ENCODE data around the gene GTF2F2.

The GTF2F2 gene

GRCh38 chr13:45122941-45123340, 2.6 kb downstream of the GTF2F2 start:
- no peak for DNase-seq (ENCODE audit: low read depth, low spot score)

- DNase-seq (ENCODE audit: low read depth, low spot score): no peak
Observed at GRCh38 chr13:45132369-45133064, 12.2 kb downstream of the GTF2F2 start.

DNA sequence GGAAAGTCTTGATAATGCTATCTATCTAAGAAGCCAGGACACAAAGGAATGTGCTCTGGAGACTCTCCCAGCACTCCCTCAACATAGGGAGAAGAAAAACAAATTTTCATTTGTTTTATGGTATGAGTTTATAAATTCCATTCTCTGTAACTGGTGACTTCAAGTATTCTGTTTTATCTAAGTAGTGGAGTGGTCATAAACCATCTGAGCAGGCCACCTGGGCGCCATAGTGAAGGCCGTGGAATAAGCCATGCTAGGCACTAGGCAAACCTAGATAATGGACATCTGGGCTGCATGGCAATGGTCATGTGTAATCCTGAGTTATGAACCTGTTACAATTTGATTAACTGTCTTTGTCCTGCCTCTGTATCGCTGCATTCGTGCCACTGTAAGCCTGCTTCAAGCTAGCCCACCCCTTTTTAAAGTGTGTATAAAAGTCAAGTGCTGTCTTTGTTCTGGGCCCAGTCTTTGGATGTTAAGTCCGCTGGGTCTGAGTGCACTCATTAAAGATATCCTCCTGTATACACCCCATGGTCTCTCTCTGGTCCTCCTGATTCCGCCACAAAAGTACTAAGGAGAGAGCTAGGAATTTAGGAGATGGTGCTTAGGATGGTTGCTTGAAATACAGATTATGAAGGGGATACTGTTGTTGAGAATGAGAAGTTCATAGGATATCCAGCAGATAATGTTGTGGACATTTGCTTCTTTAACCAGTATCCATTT, 13.2 kb downstream of the GTF2F2 start:
- DNase-seq (ENCODE audit: low read depth, low spot score): no peak

- no peak for DNase-seq (ENCODE audit: low read depth, low spot score)
Observed at GRCh38 chr13:45136741-45137504, 16.6 kb downstream of the GTF2F2 start.

DNA sequence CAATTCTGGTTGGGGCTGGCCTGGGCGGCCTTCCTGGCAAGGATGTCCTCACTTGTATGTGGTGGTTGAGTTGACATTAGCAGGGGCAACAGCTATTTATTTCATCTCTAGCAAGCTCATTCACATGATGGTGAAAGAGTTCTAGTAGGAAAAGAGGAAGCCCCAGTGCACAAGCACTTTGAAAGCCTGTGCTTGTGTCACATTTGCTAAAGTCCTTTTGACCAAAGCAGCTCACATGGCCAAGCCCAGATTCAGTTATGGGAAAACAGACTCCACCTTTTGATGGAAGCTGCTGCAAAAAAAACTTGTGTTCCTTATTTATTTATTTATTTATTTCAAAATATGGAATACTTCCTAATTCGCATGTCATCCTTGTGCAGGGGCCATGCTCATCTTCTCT, 17.2 kb downstream of the GTF2F2 start:
- no peak for DNase-seq (ENCODE audit: low read depth, low spot score)

DNA sequence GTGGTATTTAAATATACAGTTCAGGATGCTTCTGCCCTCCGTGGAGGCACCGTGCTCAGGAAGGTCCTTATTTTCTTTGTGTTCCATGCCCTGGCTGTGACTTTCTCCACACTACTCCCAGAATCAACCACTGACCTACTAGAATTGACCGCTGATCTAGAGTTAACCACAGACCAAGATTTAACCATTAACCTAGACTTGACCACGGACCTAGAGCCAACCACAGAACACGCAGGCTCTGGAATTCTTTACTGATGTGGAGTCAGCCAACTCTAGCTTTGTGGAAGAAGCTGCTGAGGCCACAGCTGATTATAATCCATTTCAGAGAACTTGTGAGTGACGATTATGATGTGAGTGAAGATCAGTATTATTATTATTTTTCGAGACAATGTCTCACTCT, 18.0 kb downstream of the GTF2F2 start:
- DNase-seq (ENCODE audit: low read depth, low spot score): no peak

DNA sequence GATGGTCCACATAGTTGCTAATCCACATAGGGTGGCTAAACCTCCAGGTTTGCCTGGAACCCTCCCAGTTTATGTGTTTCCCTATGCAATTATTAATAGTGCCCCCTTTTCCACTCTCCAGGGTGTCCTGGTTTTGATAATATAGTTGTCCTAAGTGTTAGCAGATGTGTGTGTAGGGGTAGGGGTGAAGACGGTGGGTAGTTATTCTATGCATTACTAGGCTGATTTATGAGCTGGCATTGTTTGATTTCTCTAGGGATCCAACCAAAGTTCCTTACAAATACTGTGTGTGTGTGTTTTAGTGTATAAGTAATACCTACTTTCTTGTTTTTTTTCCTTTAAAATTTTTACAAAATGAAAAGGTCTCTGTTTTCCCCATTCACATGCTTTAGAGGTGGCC, 21.1 kb downstream of the GTF2F2 start:
- DNase-seq (ENCODE audit: low read depth, low spot score): no peak

DNA sequence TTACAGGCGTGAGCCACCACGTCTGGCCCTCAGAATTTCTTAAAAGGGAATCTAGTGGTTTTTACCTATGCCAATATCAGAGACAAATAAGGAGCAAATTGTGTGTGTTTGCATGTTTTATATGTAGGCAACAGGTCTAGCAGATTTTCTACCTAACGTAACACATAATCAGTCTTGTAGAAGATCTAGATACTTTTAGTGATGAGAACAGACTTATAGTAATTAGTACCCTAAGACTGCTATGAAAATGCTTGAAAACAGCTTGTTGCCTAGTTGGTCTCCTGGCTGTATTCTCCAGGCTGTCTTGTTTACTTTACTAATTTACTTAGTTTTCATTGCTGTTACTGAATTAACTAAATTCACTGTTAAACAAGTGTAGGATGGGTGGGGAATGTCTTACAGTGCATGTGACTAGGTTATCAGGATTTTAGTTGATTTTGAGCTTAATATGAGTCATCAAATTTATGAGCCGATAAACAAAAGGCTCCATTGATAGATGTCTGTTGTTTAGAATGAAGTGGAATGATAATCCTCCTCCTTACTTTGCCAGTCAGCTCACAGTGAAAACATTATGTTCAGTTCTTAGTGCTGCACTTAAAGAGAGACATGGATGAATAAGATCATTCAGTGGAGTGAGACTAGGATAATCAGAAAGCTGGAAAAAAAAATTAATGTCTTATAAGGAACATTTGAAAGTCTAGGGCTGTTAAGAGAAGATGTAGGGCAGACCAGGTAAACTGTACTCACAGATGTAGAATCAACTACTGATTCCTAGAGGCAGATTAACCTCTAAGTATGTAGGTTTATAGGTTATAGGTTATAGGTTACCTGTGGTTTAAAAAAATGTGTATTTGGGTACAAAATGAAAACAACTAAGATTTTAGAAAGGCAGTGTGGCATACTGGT, 22.4 kb downstream of the GTF2F2 start:
- no peak for DNase-seq (ENCODE audit: low read depth, low spot score)

DNA sequence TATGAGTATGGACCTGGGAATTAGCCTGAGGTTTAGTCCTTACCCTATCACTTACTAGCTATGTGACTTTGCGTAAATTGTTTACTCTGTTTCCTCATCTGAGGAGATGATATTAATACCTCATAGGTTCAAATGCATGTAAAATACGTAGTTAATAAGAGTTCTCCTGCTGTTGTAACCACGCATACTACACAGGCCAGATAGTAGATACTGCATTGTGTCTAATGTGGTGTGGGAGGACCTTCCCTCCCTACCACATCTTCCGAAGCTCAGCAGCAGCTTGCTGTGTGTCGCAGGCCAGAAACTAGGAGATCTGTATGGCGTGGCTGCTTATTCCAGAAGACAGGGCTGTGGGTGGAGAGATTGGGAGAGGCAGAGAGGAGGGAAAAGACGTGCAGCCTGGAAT, 23.0 kb downstream of the GTF2F2 start:
- no peak for DNase-seq (ENCODE audit: low read depth, low spot score)

GRCh38 chr13:45149964-45150363, 29.7 kb downstream of the GTF2F2 start:
- no peak for DNase-seq (ENCODE audit: low read depth, low spot score)

GRCh38 chr13:45156565-45157361, 36.5 kb downstream of the GTF2F2 start:
- no peak for DNase-seq (ENCODE audit: low read depth, low spot score)

DNA sequence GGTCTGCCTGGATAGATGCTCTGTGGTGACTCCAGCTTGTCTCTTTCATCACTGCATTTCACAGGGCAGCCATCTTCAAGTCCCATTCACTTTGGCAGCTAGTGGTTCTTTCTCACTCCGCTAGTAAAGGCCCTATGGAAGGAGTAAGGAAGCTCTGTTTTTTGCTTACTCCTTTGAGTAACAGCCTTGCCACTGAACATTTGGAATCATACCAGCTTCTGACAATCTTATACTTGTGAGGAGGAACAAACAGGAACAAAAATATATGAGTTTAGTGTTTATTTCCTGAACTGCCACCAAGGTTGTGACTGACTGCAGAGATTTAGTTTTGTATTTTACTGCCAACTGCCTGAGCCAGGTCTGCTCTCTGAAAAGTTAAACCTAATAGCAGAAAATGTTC, 41.9 kb downstream of the GTF2F2 start:
- no peak for DNase-seq (ENCODE audit: low read depth, low spot score)

DNA sequence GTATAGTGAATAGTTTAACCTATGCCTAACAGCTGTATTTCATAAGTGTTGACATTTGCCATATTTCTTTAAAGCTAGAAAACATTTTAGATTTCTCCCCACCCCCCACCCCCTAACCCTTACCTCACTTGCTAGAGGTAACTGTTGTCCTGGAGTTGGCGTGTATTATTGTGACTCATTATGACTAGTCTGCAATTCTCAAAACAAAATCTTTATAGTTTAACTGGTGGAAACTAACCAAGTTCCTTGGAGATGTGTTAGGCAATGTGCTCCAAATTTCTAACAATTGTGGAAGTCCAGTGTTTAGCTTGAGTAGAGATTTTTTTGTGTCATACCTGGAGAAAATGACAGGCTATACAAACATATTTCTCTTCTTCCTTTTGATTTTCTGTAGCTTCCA, 42.5 kb downstream of the GTF2F2 start:
- DNase-seq (ENCODE audit: low read depth, low spot score): no peak

- no peak for DNase-seq (ENCODE audit: low read depth, low spot score)
Observed at GRCh38 chr13:45166858-45167257, 46.5 kb downstream of the GTF2F2 start.

- no peak for DNase-seq (ENCODE audit: low read depth, low spot score)
Observed at GRCh38 chr13:45167611-45168554, 47.6 kb downstream of the GTF2F2 start.

DNA sequence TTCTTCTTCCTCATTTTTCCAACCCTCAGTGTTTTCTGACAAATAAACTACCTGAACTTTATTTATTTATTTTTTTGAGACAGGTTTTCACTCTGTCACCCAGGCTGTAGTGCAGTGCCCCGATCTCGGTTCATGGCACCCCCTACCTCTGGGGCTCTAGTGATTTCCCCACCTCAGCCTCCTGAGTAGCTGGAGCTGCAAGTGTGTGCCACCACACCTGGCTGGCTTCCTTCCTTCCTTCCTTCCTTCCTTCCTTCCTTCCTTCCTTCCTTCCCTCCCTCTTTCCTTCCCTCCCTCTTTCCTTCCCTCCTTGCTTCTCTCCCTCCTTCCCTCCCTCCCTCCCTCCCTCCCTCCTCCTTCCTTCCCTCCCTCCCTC, 48.2 kb downstream of the GTF2F2 start:
- no peak for DNase-seq (ENCODE audit: low read depth, low spot score)

DNA sequence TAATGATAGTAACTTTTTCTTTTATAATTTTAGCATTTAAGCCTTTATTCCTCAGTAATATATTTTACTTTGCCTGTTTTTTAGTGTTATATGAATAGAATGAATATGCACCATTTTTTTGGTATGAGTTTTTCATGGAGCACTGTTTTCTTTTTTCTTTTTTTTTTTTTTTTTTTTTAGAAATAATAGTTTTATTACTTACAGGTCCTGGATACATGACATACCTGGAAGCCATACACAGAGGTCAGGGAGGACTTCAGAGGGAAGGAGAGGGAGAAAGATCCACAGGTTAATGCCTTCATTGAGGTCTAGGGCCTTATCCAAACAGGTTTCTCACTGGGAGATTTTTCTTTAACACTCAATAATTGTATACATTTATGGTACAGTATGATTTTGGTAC, 54.2 kb downstream of the GTF2F2 start:
- no peak for DNase-seq (ENCODE audit: low read depth, low spot score)

DNA sequence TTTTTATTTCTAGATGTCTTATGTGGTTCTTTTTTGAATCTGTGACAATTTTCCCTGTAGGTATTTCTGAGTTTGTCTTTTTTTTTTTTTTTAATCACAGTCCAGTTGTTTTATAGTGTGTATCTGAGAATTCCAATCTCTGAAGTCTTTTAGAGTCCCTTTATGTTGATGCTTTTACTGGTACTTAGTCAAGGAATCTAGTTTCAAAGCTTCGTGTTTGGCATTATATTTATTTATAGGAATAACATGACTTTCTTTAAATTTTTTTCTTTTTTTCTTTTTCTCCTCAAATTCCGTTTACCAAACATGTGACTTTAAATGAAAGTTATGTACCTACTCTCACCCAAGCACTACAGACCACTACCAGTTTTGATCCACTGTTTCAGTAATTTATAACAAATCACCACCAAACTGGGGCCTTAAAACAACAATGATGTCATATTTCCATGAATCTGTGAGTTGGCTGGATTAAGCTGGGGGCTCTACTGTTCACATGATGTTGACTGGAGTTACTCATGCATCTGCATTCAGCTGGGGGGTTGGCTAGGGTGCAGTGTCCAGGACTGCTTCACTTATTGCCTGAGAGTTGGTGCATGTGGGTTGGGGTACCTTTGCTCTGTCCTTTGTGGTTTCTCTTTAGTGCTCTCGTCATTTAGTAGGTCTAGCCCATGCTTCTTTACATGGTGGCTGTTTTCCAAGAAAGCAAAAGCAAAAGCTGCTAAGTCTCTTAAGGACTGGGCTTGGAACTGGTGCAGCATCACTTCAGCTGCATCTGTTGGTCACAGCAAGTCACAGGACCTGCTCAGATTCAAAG, 58.2 kb downstream of the GTF2F2 start:
- no peak for DNase-seq (ENCODE audit: low read depth, low spot score)

- DNase-seq (ENCODE audit: low read depth, low spot score): no peak
Observed at GRCh38 chr13:45179428-45179827, 59.1 kb downstream of the GTF2F2 start.
